NCI-H1417 treated with DMSO at 0.1 percent for 48 hours (cell line): ENCODE results near the gene SLC25A45.
"Not testable (repeated sequence)": the region's sequence is repeated elsewhere in the genome, so short reads cannot be mapped to it uniquely, and the experiment has no call there.

Experiments
- DNase-seq: peaks from one replicate; lab custom pipeline; 2025; lab: John Stamatoyannopoulos, UW

Gene SLC25A45

GRCh38 chr11:65420979-65421793 is 38.7 kb upstream of the SLC25A45 start:
- DNase-seq = peak; percentile 72

- no peak for DNase-seq
Measured at GRCh38 chr11:65420506-65420905, 38.1 kb upstream of the SLC25A45 start.

- peak; percentile 40 for DNase-seq
Measured at GRCh38 chr11:65419772-65420481, 37.5 kb upstream of the SLC25A45 start.

GRCh38 chr11:65419460-65419771 is 37.0 kb upstream of the SLC25A45 start:
- no peak for DNase-seq

- DNase-seq = peak; percentile 78
Measured at GRCh38 chr11:65418681-65419459, 36.4 kb upstream of the SLC25A45 start.

- DNase-seq = no peak
Measured at GRCh38 chr11:65418431-65418680, 35.9 kb upstream of the SLC25A45 start.

GRCh38 chr11:65417702-65418430 is 35.4 kb upstream of the SLC25A45 start:
- no peak for DNase-seq

GRCh38 chr11:65416841-65417701 is 34.6 kb upstream of the SLC25A45 start:
- DNase-seq = no peak

- DNase-seq = no peak
Measured at GRCh38 chr11:65416341-65416824, 33.9 kb upstream of the SLC25A45 start.

GRCh38 chr11:65415499-65416340 is 33.3 kb upstream of the SLC25A45 start:
- DNase-seq = no peak

- no peak for DNase-seq
Measured at GRCh38 chr11:65414776-65415498, 32.5 kb upstream of the SLC25A45 start.

- not testable (repeated sequence) for DNase-seq
Measured at GRCh38 chr11:65413077-65413664, 30.7 kb upstream of the SLC25A45 start.

- no peak for DNase-seq
Measured at GRCh38 chr11:65412271-65413076, 30.0 kb upstream of the SLC25A45 start.

GRCh38 chr11:65411681-65412070 is 29.2 kb upstream of the SLC25A45 start:
- DNase-seq = no peak

- DNase-seq = no peak
Measured at GRCh38 chr11:65410936-65411680, 28.7 kb upstream of the SLC25A45 start.

- DNase-seq = no peak
Measured at GRCh38 chr11:65404638-65405339, 22.3 kb upstream of the SLC25A45 start.

- no peak for DNase-seq
Measured at GRCh38 chr11:65404210-65404609, 21.8 kb upstream of the SLC25A45 start.
